GM12878 (cell line): ENCODE results near the gene TNFAIP8L2. TPM values are rescaled to one million over a fixed set of nuclear protein-coding genes. Genes with fewer than 3 reads are reported as not detected.
"Not testable (repeated sequence)": the region's sequence is repeated elsewhere in the genome, so short reads cannot be mapped to it uniquely, and the experiment has no call there.

Experiments used
- ATAC-seq: fragments of 200-7000 bp; cut with Tn5 transposase; 3 replicates; pipeline ENCODE4 v1.9.1; 2020; ENCODE audit warnings: mild to moderate bottlenecking, moderate library complexity
- BruUV-seq: library from RNA; stranded (reverse); fragments of 400-500 nt; replicated peaks from 2 replicates; lab custom pipeline; 2021; lab: Mats Ljungman, UMichigan
- CTCF ChIA-PET: fragments of 300-600 bp; sonication (Branson Sonifier 250); formaldehyde crosslinking; extraction: SDS; loops from one replicate; lab custom pipeline; 2021; ENCODE audit warnings: inconsistent platforms; lab: Yijun Ruan, JAX
- POLR2A ChIA-PET: fragments of 350-600 bp; formaldehyde crosslinking; extraction: SDS; loops from one replicate; lab custom pipeline; 2021; ENCODE audit warnings: inconsistent platforms; lab: Charles Lee
- RAD21 ChIA-PET: fragments of 300-600 bp; sonication (Branson Sonifier 250); formaldehyde crosslinking; loops from one replicate; lab custom pipeline; 2023; ENCODE audit warnings: antibody characterized with exemption; ENCODE audit not compliant: unreplicated experiment; lab: Charles Lee
- SMC1A ChIA-PET: fragments of 300-600 bp; sonication (Branson Sonifier 250); formaldehyde crosslinking; loops from one replicate; lab custom pipeline; 2023; ENCODE audit not compliant: unreplicated experiment, uncharacterized antibody; lab: Charles Lee
- DNase-seq: peaks from one replicate; pipeline ENCODE4 v3.0.0-alpha.2; 2011; ENCODE audit warnings: low read depth, low spot score
- FAIRE-seq: peaks from 3 replicates; lab custom pipeline; 2011; peaks lifted over from hg19 to GRCh38; lab: Jason Lieb, UNC
- H2AFZ ChIP-seq: 2 replicates; pipeline ENCODE4 v1.6.0; 2011; ENCODE audit warnings: low read depth, low read length, control low read depth; ENCODE audit not compliant: control insufficient read depth
- H3K27ac ChIP-seq: 2 replicates; pipeline ENCODE4 v1.5.1; 2011; ENCODE audit warnings: control low read depth; ENCODE audit not compliant: control insufficient read depth, insufficient read depth
- H3K27me3 ChIP-seq, 2 experiments: replicated peaks in 1 of 2; 2 replicates each; pipeline versions ENCODE4 v1.6.0 to v1.6.1; 2011; ENCODE audit warnings: low read length in 1 of 2; ENCODE audit not compliant: control insufficient read depth in 2 of 2, insufficient read depth in 2 of 2
- H3K36me3 ChIP-seq, 2 experiments: 2 replicates each; pipeline ENCODE4 v1.5.1; 2011; ENCODE audit warnings: low read length in 1 of 2; ENCODE audit not compliant: control insufficient read depth in 2 of 2, insufficient read depth in 2 of 2
- H3K4me1 ChIP-seq: 2 replicates; pipeline ENCODE4 v1.6.1; 2011; ENCODE audit warnings: mild to moderate bottlenecking, low read length, moderate library complexity, mixed read lengths; ENCODE audit not compliant: control insufficient read depth, insufficient read depth
- H3K4me2 ChIP-seq: 2 replicates; pipeline ENCODE4 v1.6.0; 2011; ENCODE audit warnings: control low read depth; ENCODE audit not compliant: control insufficient read depth, insufficient read depth
- H3K4me3 ChIP-seq: fragments of 200-600 bp; sonication (generic); 2 replicates; pipeline ENCODE4 v1.5.1; 2016
- H3K79me2 ChIP-seq: 2 replicates; pipeline ENCODE4 v1.6.0; 2011; ENCODE audit warnings: low read length; ENCODE audit not compliant: control insufficient read depth, insufficient read depth
- H3K9ac ChIP-seq: 2 replicates; pipeline ENCODE4 v1.8.0; 2011; ENCODE audit warnings: low read length, control low read depth, mixed read lengths; ENCODE audit not compliant: control insufficient read depth, insufficient read depth
- H3K9me3 ChIP-seq: replicated peaks from 3 replicates; pipeline ENCODE4 v1.5.1; 2011; ENCODE audit warnings: mild to moderate bottlenecking, low read length; ENCODE audit not compliant: control insufficient read depth, insufficient read depth
- H4K20me1 ChIP-seq: 2 replicates; pipeline ENCODE4 v1.6.0; 2011; ENCODE audit not compliant: control insufficient read depth, insufficient read depth
- ATF7 ChIP-seq: fragments of 450-650 bp; IDR thresholded peaks from 2 replicates; pipeline ENCODE4 v1.6.1; 2016; ENCODE audit warnings: low read depth, mild to moderate bottlenecking
- BCL11A ChIP-seq: IDR thresholded peaks from 2 replicates; pipeline ENCODE4 v1.6.1; 2011; ENCODE audit warnings: low read depth, low read length
- CBX3 ChIP-seq: fragments of 200-600 bp; sonication (generic); IDR thresholded peaks from 2 replicates; pipeline ENCODE4 v1.6.1; 2016; ENCODE audit warnings: low read depth, borderline replicate concordance
- CHD2 ChIP-seq: IDR thresholded peaks from 2 replicates; pipeline ENCODE4 v1.6.1; 2011; ENCODE audit warnings: low read depth, low read length, improper control_type of control experiment, borderline replicate concordance
- CHD4 ChIP-seq: fragments of 200-600 bp; sonication (generic); IDR thresholded peaks from 2 replicates; pipeline ENCODE4 v1.6.1; 2016; ENCODE audit warnings: mild to moderate bottlenecking
- CREM ChIP-seq: IDR thresholded peaks from 2 replicates; pipeline ENCODE4 v1.6.1; 2014; ENCODE audit warnings: antibody characterized with exemption, low read depth
- FOXM1 ChIP-seq: IDR thresholded peaks from 2 replicates; pipeline ENCODE4 v1.6.1; 2012; ENCODE audit warnings: low read depth, mild to moderate bottlenecking, inconsistent platforms, low read length, moderate library complexity
- MYB ChIP-seq: fragments of 150-350 bp; IDR thresholded peaks from 2 replicates; pipeline ENCODE4 v1.6.1; 2014; ENCODE audit warnings: mild to moderate bottlenecking, low read depth, low read length, borderline replicate concordance
- RELB ChIP-seq: fragments of 450-650 bp; IDR thresholded peaks from 2 replicates; pipeline ENCODE4 v1.6.1; 2017; ENCODE audit warnings: low read depth, mild to moderate bottlenecking, moderate library complexity
- RFX5 ChIP-seq: IDR thresholded peaks from 2 replicates; pipeline ENCODE4 v1.6.1; 2011; ENCODE audit warnings: low read depth, low read length, improper control_type of control experiment
- SIX5 ChIP-seq: IDR thresholded peaks from 2 replicates; pipeline ENCODE4 v1.6.1; 2011; ENCODE audit warnings: mild to moderate bottlenecking, low read depth, low read length, moderate library complexity; ENCODE audit not compliant: severe bottlenecking
- SPI1 ChIP-seq: IDR thresholded peaks from 2 replicates; pipeline ENCODE4 v1.6.1; 2011; ENCODE audit warnings: low read depth, mild to moderate bottlenecking, low read length, moderate library complexity, borderline replicate concordance; ENCODE audit not compliant: insufficient read depth
- STAT1 ChIP-seq: fragments of 450-650 bp; conservative IDR thresholded peaks from 2 replicates; pipeline ENCODE4 v1.6.1; 2014; ENCODE audit warnings: antibody characterized with exemption, mild to moderate bottlenecking
- WGBS: methylation state at CpG from one replicate; pipeline ENCODE4 v1.1.6; 2016; ENCODE audit warnings: low lambda C conversion rate; ENCODE audit not compliant: insufficient replicate concordance, insufficient coverage; ENCODE audit errors: missing lambda C conversion rate; 5-methylcytosine and 5-hydroxymethylcytosine counted together
- in situ Hi-C: fragments of 300-500 bp; cut with MboI; formaldehyde crosslinking; loops from 9 replicates; pipeline ENCODE4 v1.14.3; 2018; ENCODE audit warnings: mixed read lengths
- intact Hi-C: fragments of 100-400 bp; cut with micrococcal nuclease; formaldehyde crosslinking; loops from one replicate; pipeline ENCODE4 v1.14.2; 2022; ENCODE audit not compliant: unreplicated experiment
- polyA plus RNA-seq, 11 experiments: library from polyadenylated mRNA; depleted of rRNA in 4 of 11; unstranded in 6 of 11; stranded (reverse) in 5 of 11; fragments of >200 nt; fragmentation: Nextera tagmentation in 4 of 11; fragmentation: Illumina TruSeq in 1 of 11; extraction: Ambion mirVana in 4 of 11; extraction: Trizol in 1 of 11; gene quantifications; 1 replicate in 1 of 11; 2 replicates in 10 of 11; pipeline versions ENCODE4 v1.2.1 to v1.2.3, GENCODE V29; 2011 to 2016; ENCODE audit warnings: inconsistent platforms in 2 of 11, missing spikeins in 2 of 11, low read depth in 1 of 11
- total RNA-seq, 4 experiments: library from RNA; depleted of rRNA in 3 of 4; stranded (reverse); fragments of >200 nt in 3 of 4; fragmentation: Illumina TruSeq in 1 of 4; extraction: Trizol in 1 of 4; gene quantifications; 2 replicates each; pipeline versions ENCODE4 v1.2.1 to v1.2.3, GENCODE V29; 2013 to 2021

TNFAIP8L2 gene
- total and polyA plus RNA-seq, 10 of the 15 experiments (the other 5 are each of a cell fraction or from before 2014, with no cell fraction given): 5.4 to 26.3 (median 14.2) TPM

DNA sequence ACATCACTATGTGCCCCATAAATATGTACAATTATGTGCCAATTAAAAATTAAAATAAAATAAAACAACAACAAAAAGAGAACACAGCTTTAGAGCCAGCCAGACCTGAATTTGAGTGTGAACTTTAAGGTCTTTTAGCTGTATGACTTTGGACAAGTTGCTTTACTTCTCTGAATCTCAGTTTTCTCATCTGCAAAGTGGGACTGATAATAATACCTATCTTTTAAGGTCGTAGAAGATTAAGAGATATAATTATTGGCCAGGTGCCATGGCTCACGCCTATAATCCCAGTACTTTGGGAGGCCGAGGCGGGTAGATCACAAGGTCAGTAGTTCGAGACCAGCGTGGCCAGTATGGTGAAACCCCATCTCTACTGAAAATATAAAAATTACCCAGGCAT lies 36.9 kb downstream of the TNFAIP8L2 start (continued):
- TF ChIP-seq SPI1: no peak
- TF ChIP-seq CREM: no peak
- no peak for TF ChIP-seq CHD4
- no peak for TF ChIP-seq CHD2

GRCh38 chr1:151193856-151194255 lies 37.4 kb downstream of the TNFAIP8L2 start:
- Histone ChIP-seq H3K79me2 (peaks cover 16% of the 10 kb centered on the region), H3K4me1 (no peaks in the 10 kb centered on the region), H3K9ac (no peak overlapping the region), H3K27ac (no peak overlapping the region), H3K9me3 (no peaks in the 10 kb centered on the region), H3K36me3 (no peaks in the 10 kb centered on the region), H3K4me3 (no peak overlapping the region), H4K20me1 (no peaks in the 10 kb centered on the region), H3K4me2 (no peak overlapping the region), H3K27me3 (no peaks in the 10 kb centered on the region), H2AFZ (no peak overlapping the region)
- ChIA-PET CTCF (interaction anchor here (1.0 to 6.3 kb wide), 3 partner anchors 12 to 94 kb away, joined by 5 to 70 read pairs (median 9); partner anchors contain the start of gene PSMD4), RAD21 (interaction anchor here (0.7 kb wide), 1 partner anchor 486 kb away, joined by 3 read pairs; no protein-coding TSS in a partner anchor), POLR2A (interaction anchor here (1.0 kb wide), 1 partner anchor 59 kb away, joined by 3 read pairs; no protein-coding TSS in a partner anchor), SMC1A (interaction anchor here (0.6 kb wide), 1 partner anchor 214 kb away, joined by 3 read pairs; no protein-coding TSS in a partner anchor)
- ATAC-seq: no peak
- in situ Hi-C loops: loop anchor here (5.0 kb wide), 1 partner anchor 148 kb away; no protein-coding TSS in a partner anchor
- no peak for FAIRE-seq
- no TSS peak for BruUV-seq
- TF ChIP-seq FOXM1 (no peak), SIX5 (no peak), STAT1 (no peak), ATF7 (no peak), CBX3 (no peak), RFX5 (no peak), BCL11A (no peak), RELB (no peak), MYB (no peak)
- WGBS: 42% methylated on average over 1 of the region's 1 CpG
- intact Hi-C loops: no loop called here
- no peak for DNase-seq

DNA sequence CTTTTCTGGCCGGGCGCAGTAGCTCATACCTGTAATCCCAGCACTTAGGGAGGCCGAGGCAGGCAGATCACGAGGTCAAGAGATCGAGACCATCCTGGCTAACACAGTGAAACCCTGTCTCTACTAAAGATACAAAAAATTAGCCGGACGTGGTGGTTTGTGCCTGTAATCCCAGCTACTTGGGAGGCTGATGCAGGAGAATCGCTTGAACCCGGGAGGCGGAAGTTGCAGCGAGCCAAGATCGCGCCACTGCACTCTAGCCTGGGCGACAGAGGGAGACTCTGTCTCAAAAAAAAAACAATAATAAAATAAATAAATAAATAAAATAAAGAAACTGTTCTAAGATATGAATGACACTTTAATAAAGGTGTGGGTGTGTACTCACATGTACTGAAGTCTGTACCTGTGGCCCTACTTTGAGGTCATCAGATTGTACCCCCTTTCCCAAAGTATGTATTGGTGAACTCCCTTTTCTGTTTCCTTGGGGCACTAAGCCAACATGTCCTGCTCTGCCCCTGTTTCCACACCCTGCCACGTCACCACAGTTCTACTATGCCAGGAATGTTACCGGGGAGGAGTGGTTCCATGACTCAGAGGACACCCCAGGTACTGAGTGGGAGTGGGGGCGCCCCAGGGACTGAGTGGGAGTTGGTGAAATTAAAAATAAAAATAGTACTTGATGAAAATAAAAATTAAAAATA lies 38.6 kb downstream of the TNFAIP8L2 start:
- CTCF ChIA-PET: interaction anchor here (0.7 to 6.3 kb wide), 7 partner anchors 13 to 145 kb away, joined by 3 to 70 read pairs (median 4); partner anchors contain the start of genes PI4KB, PSMD4 and TNFAIP8L2
- DNase-seq, FAIRE-seq, H2AFZ ChIP-seq, H3K27ac ChIP-seq, H3K9ac ChIP-seq, H3K9me3 ChIP-seq, ATAC-seq, H3K4me1 ChIP-seq, H4K20me1 ChIP-seq, H3K27me3 ChIP-seq, H3K4me3 ChIP-seq, H3K36me3 ChIP-seq, H3K4me2 ChIP-seq, BruUV-seq: not testable (repeated sequence)
- RAD21 ChIA-PET: interaction anchor here (0.8 to 1.9 kb wide), 5 partner anchors 52 to 145 kb away, joined by 3 to 13 read pairs (median 4); partner anchors contain the start of gene PSMD4
- H3K79me2 ChIP-seq: peaks cover 17% of the 10 kb centered on the region
- intact Hi-C loops (loop anchor here (5.0 kb wide), 1 partner anchor 132 kb away; the partner anchor contains the start of gene PI4KB), in situ Hi-C loops (loop anchor here (5.0 kb wide), 1 partner anchor 147 kb away; no protein-coding TSS in a partner anchor)
- SMC1A ChIA-PET: interaction anchor here (0.8 to 1.2 kb wide), 2 partner anchors 53 to 60 kb away, joined by 3 to 4 read pairs; partner anchors contain the start of gene PSMD4
- WGBS: 73% methylated on average over 17 of the region's 17 CpGs
- POLR2A ChIA-PET: interaction anchor here (0.6 to 1.0 kb wide), 4 partner anchors 52 to 59 kb away, joined by 3 to 4 read pairs (median 4); no protein-coding TSS in a partner anchor
